ENCODE data around the gene PAQR7.

PAQR7 gene

GRCh38 chr1:25918615-25919014, 43.1 kb upstream of the PAQR7 start:
- Histone ChIP-seq H3K4me1 (peaks cover 5% of the 10 kb centered on the region), H3K4me3 (ENCODE audit: low read depth, low read length) (no peak overlapping the region), H3K9me3 (ENCODE audit: control insufficient read depth, low read length) (no peaks in the 10 kb centered on the region), H3K36me3 (ENCODE audit: control insufficient read depth, insufficient read depth, low read length) (no peaks in the 10 kb centered on the region), H3K9ac (no peak overlapping the region), H3K27me3 (ENCODE audit: control insufficient read depth, insufficient read depth, low read length) (no peaks in the 10 kb centered on the region), H3K27ac (no peak overlapping the region), H2AFZ (no peak overlapping the region), H3K4me2 (ENCODE audit: low read length) (no peak overlapping the region), H3K79me2 (no peaks in the 10 kb centered on the region)
- TF ChIP-seq, protein P1, sequence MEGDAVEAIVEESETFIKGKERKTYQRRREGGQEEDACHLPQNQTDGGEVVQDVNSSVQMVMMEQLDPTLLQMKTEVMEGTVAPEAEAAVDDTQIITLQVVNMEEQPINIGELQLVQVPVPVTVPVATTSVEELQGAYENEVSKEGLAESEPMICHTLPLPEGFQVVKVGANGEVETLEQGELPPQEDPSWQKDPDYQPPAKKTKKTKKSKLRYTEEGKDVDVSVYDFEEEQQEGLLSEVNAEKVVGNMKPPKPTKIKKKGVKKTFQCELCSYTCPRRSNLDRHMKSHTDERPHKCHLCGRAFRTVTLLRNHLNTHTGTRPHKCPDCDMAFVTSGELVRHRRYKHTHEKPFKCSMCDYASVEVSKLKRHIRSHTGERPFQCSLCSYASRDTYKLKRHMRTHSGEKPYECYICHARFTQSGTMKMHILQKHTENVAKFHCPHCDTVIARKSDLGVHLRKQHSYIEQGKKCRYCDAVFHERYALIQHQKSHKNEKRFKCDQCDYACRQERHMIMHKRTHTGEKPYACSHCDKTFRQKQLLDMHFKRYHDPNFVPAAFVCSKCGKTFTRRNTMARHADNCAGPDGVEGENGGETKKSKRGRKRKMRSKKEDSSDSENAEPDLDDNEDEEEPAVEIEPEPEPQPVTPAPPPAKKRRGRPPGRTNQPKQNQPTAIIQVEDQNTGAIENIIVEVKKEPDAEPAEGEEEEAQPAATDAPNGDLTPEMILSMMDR (IDR thresholded peaks at IDR 0.05): no peak

DNA sequence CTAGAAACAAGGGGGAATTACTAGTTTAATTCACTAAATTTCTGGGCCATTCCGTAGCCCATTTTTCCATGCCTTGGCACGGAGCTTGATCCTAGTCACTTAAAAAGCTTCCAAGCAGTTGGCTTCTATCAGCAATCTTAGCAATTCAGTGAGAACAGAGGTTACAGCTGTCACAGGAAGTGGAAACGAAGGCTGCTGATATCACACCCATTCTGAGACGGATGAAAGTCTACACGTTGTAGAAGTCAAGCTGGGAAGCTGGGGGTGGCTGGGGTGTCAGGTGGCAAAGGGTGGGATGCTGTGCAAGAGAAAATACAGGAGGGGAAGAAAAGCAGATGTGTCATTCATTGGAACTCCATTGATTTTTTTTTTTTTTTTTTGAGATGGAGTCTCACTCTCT, 42.5 kb upstream of the PAQR7 start:
- Histone ChIP-seq H3K36me3 (ENCODE audit: control insufficient read depth, insufficient read depth, low read length) (no peaks in the 10 kb centered on the region), H3K27me3 (ENCODE audit: control insufficient read depth, insufficient read depth, low read length) (no peaks in the 10 kb centered on the region), H3K9ac (no peak overlapping the region), H3K9me3 (ENCODE audit: control insufficient read depth, low read length) (no peaks in the 10 kb centered on the region), H3K4me2 (ENCODE audit: low read length) (no peak overlapping the region), H3K79me2 (no peaks in the 10 kb centered on the region), H3K27ac (no peak overlapping the region), H3K4me3 (ENCODE audit: low read depth, low read length) (no peak overlapping the region), H2AFZ (no peak overlapping the region), H3K4me1 (peaks cover 3% of the 10 kb centered on the region)
- TF ChIP-seq, protein P1 (IDR thresholded peaks at IDR 0.05): no peak

DNA sequence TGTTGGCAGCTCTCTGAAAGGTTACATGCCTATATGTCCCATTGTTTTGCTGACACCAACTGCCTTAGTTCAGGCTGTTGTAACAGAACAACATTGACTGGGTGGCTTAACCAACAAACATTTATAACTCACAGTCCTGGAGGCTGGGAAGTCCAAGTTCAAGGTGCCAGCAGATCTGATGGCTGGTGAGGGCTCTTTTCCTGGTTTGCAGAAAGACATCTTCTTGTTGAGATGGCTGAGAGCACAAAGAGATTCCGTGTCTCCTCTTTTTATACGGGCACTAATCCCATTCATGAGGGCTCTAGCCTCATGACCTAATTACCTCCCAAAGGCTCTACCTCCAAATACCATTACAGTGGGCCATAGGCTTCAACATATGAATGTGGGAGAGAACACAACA, 41.0 kb upstream of the PAQR7 start:
- TF ChIP-seq, protein P1 (IDR thresholded peaks at IDR 0.05): no peak

GRCh38 chr1:25914074-25914995, 38.8 kb upstream of the PAQR7 start:
- Histone ChIP-seq H3K27me3 (ENCODE audit: control insufficient read depth, insufficient read depth, low read length) (no peaks in the 10 kb centered on the region), H3K4me2 (ENCODE audit: low read length) (no peak overlapping the region), H2AFZ (no peak overlapping the region), H3K79me2 (no peaks in the 10 kb centered on the region), H3K9ac (no peak overlapping the region), H3K4me3 (ENCODE audit: low read depth, low read length) (no peak overlapping the region), H3K36me3 (ENCODE audit: control insufficient read depth, insufficient read depth, low read length) (no peaks in the 10 kb centered on the region), H3K9me3 (ENCODE audit: control insufficient read depth, low read length) (no peaks in the 10 kb centered on the region), H3K4me1 (no peaks in the 10 kb centered on the region), H3K27ac (no peak overlapping the region)
- TF ChIP-seq, protein P1 (IDR thresholded peaks at IDR 0.05): no peak

More for the DNA sequence above, 41.0 kb upstream of the PAQR7 start:
- Histone ChIP-seq H3K4me2 (ENCODE audit: low read length) (no peak overlapping the region), H3K4me3 (ENCODE audit: low read depth, low read length) (no peak overlapping the region), H3K79me2 (no peaks in the 10 kb centered on the region), H3K36me3 (ENCODE audit: control insufficient read depth, insufficient read depth, low read length) (no peaks in the 10 kb centered on the region), H3K27me3 (ENCODE audit: control insufficient read depth, insufficient read depth, low read length) (no peaks in the 10 kb centered on the region), H3K4me1 (no peaks in the 10 kb centered on the region), H3K9ac (no peak overlapping the region), H3K9me3 (ENCODE audit: control insufficient read depth, low read length) (no peaks in the 10 kb centered on the region), H2AFZ (no peak overlapping the region), H3K27ac (no peak overlapping the region)

DNA sequence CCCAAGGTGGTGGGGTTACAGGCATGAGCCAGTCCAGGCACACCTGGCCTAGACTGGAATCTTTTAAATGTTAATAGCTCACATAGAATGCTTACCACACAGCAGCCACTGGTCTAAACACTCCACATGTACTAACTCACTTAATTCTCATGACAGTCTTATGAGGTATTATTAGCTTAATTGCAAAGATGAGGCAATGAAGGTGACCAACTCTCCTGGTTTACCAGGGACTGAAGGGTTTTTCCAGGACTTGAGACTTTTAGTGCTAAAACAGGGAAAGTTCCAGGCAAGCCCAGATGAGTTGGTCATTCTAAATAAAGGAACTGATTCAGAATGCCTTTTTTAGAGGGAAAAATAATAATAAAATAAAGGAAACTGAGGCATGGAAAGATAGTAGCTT, 37.7 kb upstream of the PAQR7 start:
- no peak overlapping the region for H3K4me2 ChIP-seq (ENCODE audit: low read length)
- no peak overlapping the region for H3K27ac ChIP-seq
- H3K9ac ChIP-seq: no peak overlapping the region
- no peak overlapping the region for H2AFZ ChIP-seq
- no peaks in the 10 kb centered on the region for H3K9me3 ChIP-seq (ENCODE audit: control insufficient read depth, low read length)
- TF ChIP-seq, protein P1 (IDR thresholded peaks at IDR 0.05): no peak
- no peaks in the 10 kb centered on the region for H3K36me3 ChIP-seq (ENCODE audit: control insufficient read depth, insufficient read depth, low read length)
- H3K4me3 ChIP-seq (ENCODE audit: low read depth, low read length): no peak overlapping the region
- no peaks in the 10 kb centered on the region for H3K79me2 ChIP-seq
- H3K27me3 ChIP-seq (ENCODE audit: control insufficient read depth, insufficient read depth, low read length): no peaks in the 10 kb centered on the region
- no peaks in the 10 kb centered on the region for H3K4me1 ChIP-seq

Data from parathyroid adenoma (tissue), 2 donors.